HTR-8/SVneo (cell line): ENCODE data around the gene INHBA.

Experiments used
- DNase-seq: peaks from one replicate; pipeline ENCODE4 v3.0.0; 2011; ENCODE audit warnings: low spot score, mixed read lengths; ENCODE audit not compliant: insufficient read length
- FAIRE-seq: peaks from 2 replicates; lab custom pipeline; 2011; peaks lifted over from hg19 to GRCh38; lab: Jason Lieb, UNC

Gene INHBA

GRCh38 chr7:41691286-41692190 is 11.4 kb downstream of the INHBA start:
- DNase-seq: no peak
- FAIRE-seq: no peak

- FAIRE-seq (peak; percentile 46), DNase-seq (no peak)
Measured at GRCh38 chr7:41689815-41690214, 13.1 kb downstream of the INHBA start.

GRCh38 chr7:41688906-41689305 is 14.0 kb downstream of the INHBA start:
- DNase-seq: no peak
- peak; percentile 31 for FAIRE-seq

- FAIRE-seq: no peak
- no peak for DNase-seq
Measured at GRCh38 chr7:41688012-41688625, 14.8 kb downstream of the INHBA start.

GRCh38 chr7:41685684-41686083 is 17.2 kb downstream of the INHBA start:
- DNase-seq: no peak
- no peak for FAIRE-seq

- DNase-seq (no peak), FAIRE-seq (no peak)
Measured at GRCh38 chr7:41682422-41682821, 20.5 kb downstream of the INHBA start.

- FAIRE-seq (no peak), DNase-seq (no peak)
Measured at GRCh38 chr7:41679566-41679965, 23.3 kb downstream of the INHBA start.

- FAIRE-seq: no peak
- DNase-seq: no peak
Measured at GRCh38 chr7:41674505-41675023, 28.3 kb downstream of the INHBA start.

GRCh38 chr7:41661596-41661995 is 41.3 kb downstream of the INHBA start:
- FAIRE-seq (no peak), DNase-seq (no peak)

GRCh38 chr7:41659539-41659938 is 43.4 kb downstream of the INHBA start:
- no peak for FAIRE-seq
- DNase-seq: no peak

GRCh38 chr7:41656366-41656765 is 46.5 kb downstream of the INHBA start:
- DNase-seq: no peak
- no peak for FAIRE-seq

GRCh38 chr7:41655426-41655825 is 47.5 kb downstream of the INHBA start:
- FAIRE-seq: no peak

GRCh38 chr7:41652267-41652666 is 50.6 kb downstream of the INHBA start:
- FAIRE-seq (no peak), DNase-seq (no peak)

More at GRCh38 chr7:41655426-41655825, 47.5 kb downstream of the INHBA start:
- DNase-seq: no peak

GRCh38 chr7:41648501-41648900 is 54.4 kb downstream of the INHBA start:
- FAIRE-seq (no peak), DNase-seq (no peak)

- FAIRE-seq: no peak
- DNase-seq: no peak
Measured at GRCh38 chr7:41643616-41644015, 59.3 kb downstream of the INHBA start.

GRCh38 chr7:41641665-41642014 is 61.2 kb downstream of the INHBA start:
- DNase-seq (no peak), FAIRE-seq (no peak)

GRCh38 chr7:41641011-41641664 is 61.8 kb downstream of the INHBA start:
- FAIRE-seq (no peak), DNase-seq (no peak)

- no peak for DNase-seq
- FAIRE-seq: no peak
Measured at GRCh38 chr7:41640487-41640886, 62.4 kb downstream of the INHBA start.

GRCh38 chr7:41637049-41637448 is 65.8 kb downstream of the INHBA start:
- FAIRE-seq: no peak
- DNase-seq: peak; percentile 6
